Measurements from ENCODE around the gene ITPRIP. TPM values are rescaled to one million over a fixed set of nuclear protein-coding genes. Genes with fewer than 3 reads are reported as not detected.

The ITPRIP gene
- total and polyA plus RNA-seq, 4 donors = 21.7 to 44.7 (median 29.9) TPM

GRCh38 chr10:104304927-104305326, 33.3 kb downstream of the ITPRIP start:
- no peaks in the 10 kb centered on the region for H3K9me3 ChIP-seq (ENCODE audit: control insufficient read depth in 4 of 4, insufficient read depth in 3 of 4, low read length in 3 of 4)
- H3K4me1 ChIP-seq (ENCODE audit: control insufficient read depth in 5 of 5, insufficient read depth in 5 of 5, low read length in 5 of 5) = peaks cover 0 to 22% (median 13%) of the 10 kb centered on the region in 5 donors
- H3K4me3 ChIP-seq = no peak overlapping the region
- no peaks in the 10 kb centered on the region for H3K36me3 ChIP-seq (ENCODE audit: control insufficient read depth in 4 of 4, insufficient read depth in 4 of 4, low read length in 4 of 4)
- peak overlapping the region; percentile 18 to 70 for H3K27ac ChIP-seq (ENCODE audit: low read depth in 1 of 2, low read length in 1 of 2)
- no peak for TF ChIP-seq CTCF (IDR thresholded peaks at IDR 0.05; ENCODE audit: control extremely low read depth, extremely low read depth)
- ATAC-seq (ENCODE audit: insufficient read depth, low FRiP score) = no peak
- no peak overlapping the region for H3K9ac ChIP-seq (ENCODE audit: insufficient read depth in 1 of 2, low read length in 2 of 2)
- 67 to 82% methylated on average over 8 of the region's 8 CpGs for WGBS, 2 donors
- H3K27me3 ChIP-seq (ENCODE audit: control insufficient read depth in 3 of 3, insufficient read depth in 3 of 3, low read length in 2 of 3) = no peaks in the 10 kb centered on the region
- DNase-seq = no peak

GRCh38 chr10:104304356-104304745, 33.9 kb downstream of the ITPRIP start:
- DNase-seq (no peak), ATAC-seq (ENCODE audit: insufficient read depth, low FRiP score) (no peak)
- Histone ChIP-seq H3K4me1 (ENCODE audit: control insufficient read depth in 5 of 5, insufficient read depth in 5 of 5, low read length in 5 of 5) (peaks cover 0 to 24% (median 19%) of the 10 kb centered on the region in 5 donors), H3K9ac (ENCODE audit: insufficient read depth in 1 of 2, low read length in 2 of 2) (no peak overlapping the region), H3K27ac (ENCODE audit: low read depth in 1 of 2, low read length in 1 of 2) (peak overlapping the region in 1 of 2 donors; percentile 41), H3K4me3 (no peak overlapping the region), H3K9me3 (ENCODE audit: control insufficient read depth in 4 of 4, insufficient read depth in 3 of 4, low read length in 3 of 4) (no peaks in the 10 kb centered on the region), H3K27me3 (ENCODE audit: control insufficient read depth in 3 of 3, insufficient read depth in 3 of 3, low read length in 2 of 3) (no peaks in the 10 kb centered on the region), H3K36me3 (ENCODE audit: control insufficient read depth in 4 of 4, insufficient read depth in 4 of 4, low read length in 4 of 4) (no peaks in the 10 kb centered on the region)
- 91 to 93% methylated on average over 4 of the region's 4 CpGs for WGBS, 2 donors
- no peak for TF ChIP-seq CTCF (IDR thresholded peaks at IDR 0.05; ENCODE audit: control extremely low read depth, extremely low read depth)

GRCh38 chr10:104303594-104304355, 34.5 kb downstream of the ITPRIP start:
- H3K9ac ChIP-seq (ENCODE audit: insufficient read depth in 1 of 2, low read length in 2 of 2) = no peak overlapping the region
- no peak for ATAC-seq (ENCODE audit: insufficient read depth, low FRiP score)
- peaks cover 0 to 27% (median 22%) of the 10 kb centered on the region in 5 donors for H3K4me1 ChIP-seq (ENCODE audit: control insufficient read depth in 5 of 5, insufficient read depth in 5 of 5, low read length in 5 of 5)
- no peak for DNase-seq
- 47 to 49% methylated on average over 2 of the region's 2 CpGs for WGBS, 2 donors
- no peaks in the 10 kb centered on the region for H3K36me3 ChIP-seq (ENCODE audit: control insufficient read depth in 4 of 4, insufficient read depth in 4 of 4, low read length in 4 of 4)
- H3K27me3 ChIP-seq (ENCODE audit: control insufficient read depth in 3 of 3, insufficient read depth in 3 of 3, low read length in 2 of 3) = no peaks in the 10 kb centered on the region
- no peak overlapping the region for H3K4me3 ChIP-seq
- peak overlapping the region in 1 of 2 donors; percentile 41 for H3K27ac ChIP-seq (ENCODE audit: low read depth in 1 of 2, low read length in 1 of 2)
- H3K9me3 ChIP-seq (ENCODE audit: control insufficient read depth in 4 of 4, insufficient read depth in 3 of 4, low read length in 3 of 4) = no peaks in the 10 kb centered on the region
- TF ChIP-seq CTCF (IDR thresholded peaks at IDR 0.05; ENCODE audit: control extremely low read depth, extremely low read depth) = no peak
